GM12872 (cell line): ENCODE results near the gene CFAP92.

Source experiments
- CTCF ChIP-seq: IDR thresholded peaks from 3 replicates; pipeline ENCODE4 v1.5.1; 2011; ENCODE audit warnings: low read depth, mild to moderate bottlenecking, low read length, moderate library complexity; ENCODE audit not compliant: insufficient read depth

The CFAP92 gene

GRCh38 chr3:128878556-128879124 lies 115.2 kb downstream of the CFAP92 start:
- TF ChIP-seq CTCF = no peak

- no peak for TF ChIP-seq CTCF
These were observed 115.8 kb downstream of the CFAP92 start for GRCh38 chr3:128878011-128878457.

- TF ChIP-seq CTCF = peak; percentile 68
These were observed 118.2 kb downstream of the CFAP92 start for GRCh38 chr3:128875556-128876120.

- no peak for TF ChIP-seq CTCF
These were observed 119.2 kb downstream of the CFAP92 start for GRCh38 chr3:128874481-128875180.

GRCh38 chr3:128873244-128874022 lies 120.4 kb downstream of the CFAP92 start:
- TF ChIP-seq CTCF = no peak

- no peak for TF ChIP-seq CTCF
These were observed 121.1 kb downstream of the CFAP92 start for GRCh38 chr3:128872744-128873143.

- TF ChIP-seq CTCF = no peak
These were observed 121.6 kb downstream of the CFAP92 start for GRCh38 chr3:128872282-128872681.
